Measurements from ENCODE around the gene PPP1R9B.

GRCh38 chr17:50128441-50129352 lies 21.8 kb downstream of the PPP1R9B start:
- TF ChIP-seq CTCF (IDR thresholded peaks at IDR 0.05), result no peak
- no peak for TF ChIP-seq POLR2AphosphoS5 (IDR thresholded peaks at IDR 0.05)

All from prostate gland (tissue), 2 donors.